HL-60/S4 treated with phorbol 12-myristate 13-acetate at 8.2 ng/mL for 4 days and 3 days (cell line): ENCODE data around the gene TM4SF5.
"Not testable (repeated sequence)": the region's sequence is repeated elsewhere in the genome, so short reads cannot be mapped to it uniquely, and the experiment has no call there.

Experiments used
- in situ Hi-C: fragments of 300-500 bp; cut with MboI; formaldehyde crosslinking; loops from 2 replicates; pipeline ENCODE4 v1.15.0; 2022; ENCODE audit warnings: low sequenced_read_pairs

TM4SF5 gene

GRCh38 chr17:4823373-4824089 lies 51.8 kb downstream of the TM4SF5 start:
- in situ Hi-C loops = no loop called here

GRCh38 chr17:4827399-4827798 lies 55.7 kb downstream of the TM4SF5 start:
- in situ Hi-C loops = no loop called here

GRCh38 chr17:4832829-4833177 lies 61.1 kb downstream of the TM4SF5 start:
- in situ Hi-C loops = not testable (repeated sequence)
